ENCODE measurements around the gene NAT8. TPM values are rescaled to one million over a fixed set of nuclear protein-coding genes. Genes with fewer than 3 reads are reported as not detected.
"Not testable (repeated sequence)": the region's sequence is repeated elsewhere in the genome, so short reads cannot be mapped to it uniquely, and the experiment has no call there.

Gene NAT8, protein sequence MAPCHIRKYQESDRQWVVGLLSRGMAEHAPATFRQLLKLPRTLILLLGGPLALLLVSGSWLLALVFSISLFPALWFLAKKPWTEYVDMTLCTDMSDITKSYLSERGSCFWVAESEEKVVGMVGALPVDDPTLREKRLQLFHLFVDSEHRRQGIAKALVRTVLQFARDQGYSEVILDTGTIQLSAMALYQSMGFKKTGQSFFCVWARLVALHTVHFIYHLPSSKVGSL
- 0.54 TPM for polyA plus RNA-seq (ENCODE audit: insufficient read length)

DNA sequence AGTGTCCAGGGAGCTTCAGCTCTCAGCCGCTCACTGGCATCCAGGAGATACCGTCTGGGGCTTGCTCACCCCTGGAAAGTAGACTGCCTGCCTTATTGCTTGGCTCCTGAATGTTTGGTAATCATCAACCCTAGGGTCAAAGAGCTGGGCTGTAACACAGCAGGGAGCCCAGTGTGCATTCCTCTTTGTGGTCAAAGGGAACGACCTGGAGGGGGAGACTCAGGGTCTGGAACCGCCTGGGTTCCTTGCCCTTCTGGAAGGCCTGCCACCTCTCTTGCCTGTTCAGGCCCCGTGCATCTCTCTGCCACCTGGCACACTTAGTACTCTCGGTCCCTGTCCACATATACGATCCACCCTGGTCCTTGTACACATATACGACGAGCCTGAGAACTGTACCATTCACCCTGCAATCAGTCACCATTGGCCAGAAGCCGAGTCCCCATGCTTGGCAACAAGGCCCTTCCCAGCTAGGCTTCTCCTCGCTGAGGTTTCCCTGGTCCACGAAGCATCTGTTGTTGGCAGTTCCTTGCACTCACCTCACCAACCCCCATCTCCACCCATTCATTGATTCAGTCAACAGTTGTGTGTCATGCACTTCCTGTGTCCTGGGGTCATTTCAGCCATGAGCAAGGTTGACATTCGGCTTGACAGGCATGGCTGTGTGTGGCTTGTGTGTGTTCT lies at the start of gene NAT8:
TSS of gene NAT8 (minus strand) at position 85 of the 681 bp plus-strand sequence. CDS start 794 bp downstream, outside the sequence.
- no peak for DNase-seq

DNA sequence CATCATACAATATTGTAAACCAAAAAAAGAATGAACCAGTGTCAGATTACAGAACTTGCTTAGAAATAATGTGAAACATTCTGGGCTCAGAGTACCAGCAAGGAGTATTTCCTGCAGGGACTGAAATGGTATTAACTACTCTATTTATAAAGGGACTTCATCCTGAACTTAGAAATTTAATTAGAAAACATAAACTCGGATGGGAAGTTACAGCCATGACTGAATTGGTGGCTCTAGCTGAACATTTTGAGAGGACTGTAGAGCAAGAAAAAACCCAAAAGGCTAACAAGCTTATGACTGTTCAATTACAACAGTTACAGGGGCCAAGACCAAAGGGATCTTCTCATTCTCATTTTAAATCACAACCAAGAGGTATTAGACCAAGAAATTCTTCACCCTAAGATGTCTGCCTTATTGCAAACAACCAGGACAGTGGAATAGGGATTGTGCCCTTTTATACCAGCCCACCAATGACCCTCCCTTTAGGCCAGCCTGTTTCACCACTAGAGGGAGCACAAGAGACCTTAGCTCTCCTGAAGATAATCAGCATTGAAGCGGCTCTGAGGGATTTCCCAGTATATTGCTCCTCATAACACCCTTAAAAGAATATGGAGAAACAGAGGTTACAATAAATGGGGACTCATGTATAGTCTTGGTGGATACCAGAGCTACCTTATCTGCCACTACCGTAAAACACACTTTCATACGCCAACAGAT lies 48.3 kb upstream of the NAT8 start:
- not testable (repeated sequence) for DNase-seq

DNA sequence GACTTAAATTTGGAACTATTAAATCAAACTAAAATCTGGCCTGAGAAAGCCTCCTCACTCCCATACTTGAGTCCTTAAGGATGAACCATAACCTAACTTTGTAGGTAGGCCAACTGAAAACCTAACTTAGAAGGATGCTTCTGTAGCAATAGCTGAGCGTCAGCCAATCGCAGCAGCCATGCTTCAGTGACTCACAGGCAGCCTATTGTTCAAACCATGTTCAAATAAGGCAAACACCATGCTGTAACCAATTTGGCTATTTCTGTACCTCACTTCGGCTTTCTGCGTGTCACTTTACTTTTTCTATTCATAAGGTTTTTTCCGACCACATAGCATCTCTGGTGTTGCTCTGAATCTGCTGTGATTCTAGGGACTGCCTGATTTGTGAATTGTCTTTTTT lies 46.3 kb upstream of the NAT8 start:
- not testable (repeated sequence) for DNase-seq

DNA sequence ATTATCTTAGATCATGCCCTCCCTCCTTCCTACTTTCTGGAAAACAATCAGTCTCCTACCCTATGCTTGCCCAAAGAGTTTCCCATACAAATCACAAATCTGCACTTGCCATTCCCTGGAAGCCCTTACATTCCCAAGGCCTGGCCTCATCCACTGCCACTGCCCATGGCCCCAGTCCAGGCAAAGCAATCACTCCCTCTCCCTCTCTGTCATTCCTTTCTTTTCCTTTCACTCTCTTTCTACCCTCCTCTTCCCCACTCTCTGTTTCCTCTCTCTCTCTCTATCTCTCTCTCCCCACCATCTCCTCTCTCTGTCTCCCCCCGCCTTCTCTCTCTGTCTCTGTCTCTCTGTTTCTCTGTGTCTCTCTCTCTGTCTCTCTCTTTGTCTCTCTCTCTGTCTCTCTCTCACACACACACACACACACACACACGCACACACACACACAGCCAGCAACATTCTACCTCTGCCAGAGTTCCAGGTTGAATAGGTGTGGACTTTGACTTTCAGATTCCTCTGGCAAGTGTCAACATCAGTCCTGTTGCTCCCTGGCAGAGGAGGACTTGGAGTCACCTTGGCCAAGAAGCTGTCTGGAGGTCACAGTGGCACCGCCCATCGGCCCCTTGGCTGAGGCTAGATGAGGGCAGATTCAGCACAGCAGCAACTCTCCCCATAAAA lies 43.7 kb upstream of the NAT8 start:
- DNase-seq: no peak

DNA sequence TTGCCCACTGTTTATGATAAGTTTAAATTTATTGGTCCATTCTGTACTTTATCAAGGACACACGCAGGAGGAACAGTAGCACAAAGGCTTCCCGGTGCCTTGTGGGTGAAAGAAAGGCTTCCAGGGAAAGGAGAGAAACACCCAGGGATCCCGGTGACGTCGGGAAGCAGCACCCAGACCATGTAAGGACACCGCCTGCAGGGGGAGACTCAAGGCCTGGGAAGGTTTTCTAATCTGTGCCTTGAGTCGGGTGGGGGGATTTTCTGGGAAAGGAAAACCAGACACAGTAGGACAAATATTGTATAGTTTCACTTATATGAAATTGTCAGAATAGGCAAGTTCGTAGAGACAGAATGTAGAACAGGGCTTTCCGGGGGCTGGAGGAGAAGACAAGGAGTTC lies 42.7 kb upstream of the NAT8 start:
- DNase-seq: not testable (repeated sequence)

DNA sequence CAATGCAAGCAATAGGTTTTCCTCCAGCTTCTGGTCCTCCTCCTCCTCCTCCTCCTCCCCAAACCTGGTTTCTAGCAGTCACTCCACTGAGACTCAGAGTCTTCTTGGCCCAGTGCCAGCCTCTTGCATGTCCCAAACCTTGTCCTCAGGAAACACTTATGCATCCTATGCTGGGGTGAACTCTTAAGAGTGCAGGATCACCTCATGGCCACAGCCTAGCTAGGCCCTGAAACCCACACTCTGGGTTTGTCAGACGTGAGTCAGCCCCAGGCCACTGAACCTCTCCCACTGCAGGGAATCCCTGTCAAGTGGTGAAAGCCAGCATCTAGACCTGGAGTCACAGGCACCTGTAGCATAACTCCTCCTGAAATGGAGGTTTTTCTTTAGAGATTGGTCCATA lies 42.1 kb upstream of the NAT8 start:
- DNase-seq: not testable (repeated sequence)

DNA sequence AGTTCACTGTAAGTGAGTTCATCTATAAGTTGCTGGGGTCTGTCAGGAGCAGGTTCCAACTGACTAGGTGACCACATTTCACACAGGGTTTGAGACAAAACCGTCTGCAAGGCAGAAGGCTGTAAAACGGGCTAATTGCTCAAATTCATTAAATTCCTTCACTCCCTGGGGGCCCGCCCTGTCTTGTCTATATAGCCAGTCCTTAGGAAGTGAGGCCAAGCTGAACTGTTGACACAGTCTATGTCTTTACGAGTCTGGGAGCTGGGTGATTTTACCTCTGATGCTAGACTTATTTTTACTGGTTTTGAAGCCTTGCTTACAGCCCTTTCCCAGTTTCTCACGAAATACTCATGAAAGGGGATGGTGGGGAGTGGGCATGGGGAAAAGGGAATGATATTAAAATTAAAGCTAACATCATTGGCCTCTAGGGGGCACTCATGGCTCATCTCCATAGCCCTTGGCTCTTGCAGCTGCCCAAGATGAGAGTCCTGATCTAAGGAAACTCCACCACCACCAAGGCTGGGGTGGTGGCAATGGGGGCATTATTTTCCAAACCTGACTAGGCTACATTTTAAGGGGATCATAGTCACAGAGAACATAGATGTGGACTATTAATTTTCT lies 37.8 kb upstream of the NAT8 start:
- not testable (repeated sequence) for DNase-seq

DNA sequence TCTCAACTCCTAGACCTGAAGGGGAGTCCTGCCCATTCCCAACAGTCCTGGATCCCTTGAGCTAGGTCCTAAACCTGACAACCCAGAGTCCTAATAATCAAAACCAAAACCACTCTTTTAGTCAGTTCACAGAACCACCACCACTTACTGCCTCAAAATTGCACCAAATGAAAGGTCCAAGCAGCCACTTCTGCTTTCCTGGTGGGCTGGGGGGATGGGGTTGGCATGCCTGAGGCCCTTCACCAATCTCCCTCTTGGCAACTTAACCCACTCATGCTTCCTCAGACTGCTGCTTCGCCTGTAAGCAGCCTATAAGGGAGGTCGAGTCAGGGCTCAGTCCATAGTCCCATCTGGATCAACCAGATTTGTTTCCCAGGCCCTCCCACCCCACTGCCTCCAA lies 37.0 kb upstream of the NAT8 start:
- DNase-seq: not testable (repeated sequence)

DNA sequence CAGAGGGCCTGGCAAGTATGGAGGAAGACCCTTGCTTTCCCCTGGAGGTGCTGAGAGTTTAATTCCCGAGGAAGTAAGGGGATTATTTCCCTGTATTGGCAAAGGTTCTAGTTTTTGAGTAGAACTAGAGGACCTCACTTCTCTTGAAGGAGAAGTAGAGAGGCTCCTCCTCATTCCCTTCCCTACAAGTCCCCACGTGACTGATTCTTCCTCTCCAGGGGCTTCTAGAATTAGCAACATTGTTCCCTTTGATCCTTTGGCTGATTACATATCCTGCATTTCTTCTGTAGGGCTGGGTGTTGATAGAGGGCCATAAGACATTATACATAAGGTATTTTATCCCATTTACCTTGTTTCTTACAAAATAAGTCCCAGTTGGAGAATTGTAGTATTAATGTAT lies 35.8 kb upstream of the NAT8 start:
- DNase-seq: not testable (repeated sequence)

DNA sequence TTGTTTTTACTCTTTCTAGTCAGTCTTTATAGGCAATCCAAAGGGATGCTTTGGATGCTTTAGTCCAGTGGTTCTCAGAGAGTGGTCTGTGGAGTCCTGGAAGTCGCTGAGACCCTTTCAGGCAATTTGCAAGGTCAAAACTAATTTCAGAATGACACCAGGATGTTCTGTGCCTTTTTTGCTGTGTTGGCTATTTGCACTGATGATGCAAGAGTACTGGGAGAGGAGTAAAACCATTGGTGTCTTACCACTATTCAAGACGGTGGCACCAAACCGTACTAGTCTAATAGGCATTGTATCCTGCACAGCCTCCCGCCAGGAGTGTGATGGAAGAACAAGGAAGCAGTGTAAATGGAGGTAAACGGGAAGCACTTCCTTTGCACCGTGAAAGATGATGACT lies 34.0 kb upstream of the NAT8 start:
- not testable (repeated sequence) for DNase-seq

DNA sequence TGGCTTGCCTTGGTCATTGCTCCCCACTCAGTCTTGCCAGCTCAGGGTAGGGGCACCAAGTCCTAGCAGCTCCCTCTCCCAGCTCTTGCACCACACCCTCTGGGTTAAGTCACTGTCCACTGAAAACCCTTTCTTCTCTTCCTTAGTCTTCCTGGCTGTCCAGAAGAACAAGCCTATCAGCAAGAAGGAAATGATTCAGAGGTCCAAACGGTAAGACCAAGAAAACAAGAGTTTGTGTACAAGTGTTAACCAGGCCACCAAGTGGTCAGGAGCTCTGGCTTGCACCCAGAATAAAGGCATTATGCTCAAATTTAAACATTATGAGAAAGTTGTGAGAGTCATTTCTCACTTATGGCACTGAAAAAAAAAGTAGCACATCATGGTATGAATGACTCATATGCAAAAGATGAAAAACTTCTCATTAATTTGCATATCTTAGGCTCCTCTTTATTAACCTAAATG lies 32.5 kb upstream of the NAT8 start:
- not testable (repeated sequence) for DNase-seq

DNA sequence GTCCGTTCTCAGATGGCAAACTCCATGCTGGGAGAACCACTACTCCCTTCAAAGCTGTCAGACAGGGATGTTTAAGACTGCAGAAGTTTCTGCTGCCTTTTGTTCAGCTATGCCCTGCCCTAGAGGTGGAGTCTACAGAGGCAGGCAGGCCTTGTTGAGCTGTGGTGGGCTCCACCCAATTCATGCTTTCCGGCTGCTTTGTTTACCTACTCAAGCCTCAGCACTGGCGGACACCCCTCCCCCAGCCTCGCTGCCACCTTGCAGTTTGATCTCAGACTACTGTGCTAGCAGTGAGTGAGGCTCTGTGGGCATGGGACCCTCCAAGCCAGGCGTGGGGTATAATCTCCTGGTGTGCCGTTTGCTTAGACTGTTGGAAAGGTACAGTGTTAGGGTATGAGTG lies 27.8 kb upstream of the NAT8 start:
- not testable (repeated sequence) for DNase-seq

DNA sequence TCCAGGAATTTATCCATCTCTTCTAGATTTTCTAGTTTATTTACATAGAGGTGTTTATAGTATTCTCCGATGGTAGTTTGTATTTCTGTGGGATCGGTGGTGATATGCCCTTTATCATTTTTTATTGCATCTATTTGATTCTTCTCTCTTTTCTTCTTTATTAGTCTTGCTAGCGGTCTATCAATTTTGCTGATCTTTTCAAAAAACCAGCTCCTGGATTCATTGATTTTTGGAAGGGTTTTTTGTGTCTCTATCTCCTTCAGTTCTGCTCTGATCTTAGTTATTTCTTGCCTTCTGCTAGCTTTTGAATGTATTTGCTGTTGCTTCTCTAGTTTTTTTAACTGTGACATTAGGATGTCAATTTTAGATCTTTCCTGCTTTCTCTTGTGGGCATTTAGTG lies 25.0 kb upstream of the NAT8 start:
- DNase-seq: not testable (repeated sequence)

DNA sequence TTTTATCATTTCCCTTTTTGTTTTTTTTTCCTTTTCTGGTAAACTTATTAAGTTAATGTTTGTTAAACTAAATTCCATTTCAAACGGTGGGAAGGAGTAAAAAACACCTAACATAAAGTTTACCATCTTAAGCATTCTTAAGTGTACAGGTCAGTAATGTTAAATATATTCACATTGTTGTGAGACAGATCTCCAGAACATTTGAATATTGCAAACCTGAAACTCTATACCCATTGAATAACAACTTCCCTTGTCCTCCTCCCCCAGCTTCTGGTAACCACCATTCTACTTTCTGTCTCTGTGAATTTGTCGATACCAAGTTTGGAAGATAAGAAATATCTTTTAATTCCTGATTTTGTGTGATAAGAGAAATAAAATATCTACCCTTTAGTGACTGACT lies 12.0 kb upstream of the NAT8 start:
- DNase-seq: no peak

DNA sequence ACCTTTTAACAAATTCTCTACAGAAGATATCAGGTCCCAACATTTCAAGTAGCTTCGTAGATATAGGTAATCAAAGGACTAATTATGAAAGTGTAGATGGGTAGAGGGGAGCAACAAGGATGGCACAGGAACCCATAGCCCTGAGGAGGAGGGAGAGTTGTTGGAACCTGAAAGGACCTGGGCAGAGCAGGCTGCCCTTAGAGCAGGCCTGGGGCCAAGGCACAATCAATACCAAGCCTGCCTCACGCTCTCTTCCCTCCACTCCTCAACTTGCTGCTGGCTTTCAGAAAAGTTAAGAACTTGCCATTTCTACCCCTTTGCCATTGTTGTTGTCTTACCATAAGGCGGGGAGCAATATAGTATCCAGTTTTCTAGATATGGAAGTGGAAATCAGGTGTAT lies 10.1 kb upstream of the NAT8 start:
- no peak for DNase-seq

DNA sequence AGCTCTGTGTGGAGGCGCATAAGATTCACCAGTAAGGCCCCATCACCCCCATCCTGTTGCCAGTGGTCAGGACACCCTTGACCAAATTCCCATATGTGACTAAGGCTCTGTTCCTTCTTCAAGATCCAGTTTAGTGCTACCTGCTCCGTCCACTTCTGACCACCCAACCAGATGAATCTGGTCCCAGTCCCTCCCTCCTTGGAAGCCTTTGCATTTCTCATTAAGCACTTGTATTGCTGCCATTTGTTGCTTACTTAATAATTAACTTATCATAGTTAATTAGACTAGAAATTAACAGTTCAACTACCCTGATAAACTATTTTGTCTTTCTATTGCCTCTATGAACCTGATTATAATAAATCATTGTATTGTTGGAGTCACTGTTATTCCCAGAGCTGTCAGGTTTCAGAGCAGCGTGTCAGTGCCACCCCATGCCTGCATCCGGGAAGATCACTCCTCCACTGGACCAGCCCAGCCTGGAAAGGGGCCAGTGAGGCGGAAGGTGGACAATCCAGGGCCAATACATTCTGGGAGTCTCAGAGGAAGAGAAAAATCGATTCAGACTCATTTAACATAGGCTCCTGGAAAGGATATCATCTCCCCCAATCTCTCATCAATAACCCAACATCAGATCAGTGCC lies 9.5 kb upstream of the NAT8 start:
- DNase-seq: no peak

DNA sequence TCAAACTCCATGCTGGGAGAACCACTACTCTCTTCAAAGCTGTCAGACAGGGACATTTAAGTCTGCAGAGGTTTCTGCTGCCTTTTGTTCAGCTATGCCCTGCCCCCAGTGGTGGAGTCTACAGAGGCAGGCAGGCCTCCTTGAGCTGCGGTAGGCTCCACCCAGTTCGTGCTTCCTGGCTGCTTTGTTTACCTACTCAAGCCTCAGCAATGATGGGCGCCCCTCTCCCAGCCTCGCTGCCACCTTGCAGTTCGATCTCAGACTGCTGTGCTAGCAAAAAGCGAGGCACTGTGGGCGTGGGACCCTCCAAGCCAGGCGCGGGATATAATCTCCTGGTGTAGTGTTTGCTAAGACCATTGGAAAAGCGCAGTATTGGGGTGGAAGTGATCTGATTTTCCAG lies 5.5 kb upstream of the NAT8 start:
- DNase-seq: not testable (repeated sequence)

DNA sequence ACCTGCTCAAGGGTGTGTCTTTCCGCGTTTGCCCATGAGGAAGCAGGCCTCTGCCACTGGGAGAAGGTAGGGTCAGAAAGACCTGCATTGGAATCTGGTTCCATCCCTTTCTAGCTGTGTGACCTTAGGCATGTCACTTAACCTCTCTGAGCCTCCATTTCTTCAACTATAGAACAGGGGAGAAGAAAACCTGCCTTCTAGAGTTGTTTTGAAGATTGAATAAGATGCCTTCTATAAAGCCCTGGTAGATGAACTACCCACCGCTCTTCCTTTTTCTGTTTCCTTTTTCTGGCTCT lies 507 bp downstream of the NAT8 start:
- no peak for DNase-seq

DNA sequence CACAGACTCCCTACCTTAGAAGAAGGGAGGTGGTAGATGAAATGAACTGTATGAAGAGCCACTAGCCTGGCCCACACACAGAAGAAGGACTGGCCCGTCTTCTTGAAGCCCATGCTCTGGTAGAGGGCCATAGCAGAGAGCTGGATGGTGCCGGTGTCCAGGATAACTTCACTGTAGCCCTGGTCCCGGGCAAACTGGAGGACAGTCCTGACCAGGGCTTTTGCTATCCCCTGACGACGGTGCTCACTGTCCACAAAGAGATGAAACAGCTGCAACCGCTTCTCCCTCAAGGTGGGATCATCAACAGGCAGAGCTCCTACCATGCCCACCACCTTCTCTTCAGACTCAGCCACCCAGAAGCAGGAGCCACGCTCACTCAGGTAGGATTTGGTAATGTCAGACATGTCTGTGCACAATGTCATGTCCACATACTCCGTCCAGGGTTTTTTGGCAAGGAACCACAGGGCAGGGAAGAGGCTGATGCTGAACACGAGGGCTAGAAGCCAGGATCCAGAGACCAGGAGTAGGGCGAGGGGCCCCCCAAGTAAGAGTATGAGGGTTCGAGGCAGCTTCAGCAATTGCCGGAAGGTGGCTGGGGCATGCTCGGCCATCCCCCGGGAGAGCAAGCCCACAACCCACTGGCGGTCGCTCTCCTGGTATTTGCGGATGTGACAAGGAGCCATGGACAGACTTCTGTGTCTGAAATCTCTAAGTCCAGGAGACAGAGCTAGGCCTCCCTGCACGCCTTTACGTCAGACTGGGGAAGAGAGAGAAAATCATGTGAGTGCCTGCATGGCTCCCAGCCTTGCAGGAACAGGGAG lies 1.1 kb downstream of the NAT8 start:
- no peak for DNase-seq

DNA sequence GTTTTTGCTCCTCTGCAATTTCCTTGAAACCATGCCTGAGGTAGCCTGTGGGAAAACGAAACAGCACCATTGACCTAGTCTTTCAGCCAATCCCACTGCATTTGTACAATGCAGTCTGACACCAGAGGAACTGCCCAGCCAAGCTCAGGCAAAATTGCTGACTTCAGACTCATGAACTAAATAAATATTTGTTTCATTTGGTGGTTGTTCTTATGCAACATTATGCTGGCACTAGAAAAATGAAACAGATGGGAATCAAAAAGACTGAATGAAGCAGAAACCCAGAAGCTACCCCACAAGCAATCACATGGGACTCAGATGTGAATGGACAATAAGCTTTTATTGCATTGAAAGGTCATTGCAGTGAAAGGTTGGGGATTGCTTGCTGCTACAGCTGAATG lies 1.7 kb downstream of the NAT8 start:
- DNase-seq: peak; percentile 7

DNA sequence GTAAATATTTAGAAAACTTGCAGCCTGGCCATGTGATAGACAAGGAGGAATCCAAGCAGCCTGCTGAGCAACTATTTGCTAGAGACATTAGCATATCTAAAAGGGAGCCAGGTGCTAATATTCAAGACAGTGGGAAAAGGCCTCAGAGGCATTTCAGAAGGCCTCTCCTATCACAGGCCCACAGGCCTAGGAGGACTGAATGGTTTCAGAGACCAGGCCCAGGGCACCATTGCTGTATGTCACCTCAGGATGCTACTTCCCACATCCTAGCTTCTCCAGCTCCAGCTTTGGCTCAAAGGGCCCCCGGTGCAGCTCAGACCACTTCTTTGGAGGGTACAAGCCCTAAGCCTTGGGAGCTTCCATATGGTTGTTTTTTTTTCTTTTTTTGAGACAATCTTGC lies 3.8 kb downstream of the NAT8 start:
- DNase-seq: no peak

All from hindlimb muscle (tissue), 1 donor.